ENCODE measurements around the gene GALNT17.

DNA sequence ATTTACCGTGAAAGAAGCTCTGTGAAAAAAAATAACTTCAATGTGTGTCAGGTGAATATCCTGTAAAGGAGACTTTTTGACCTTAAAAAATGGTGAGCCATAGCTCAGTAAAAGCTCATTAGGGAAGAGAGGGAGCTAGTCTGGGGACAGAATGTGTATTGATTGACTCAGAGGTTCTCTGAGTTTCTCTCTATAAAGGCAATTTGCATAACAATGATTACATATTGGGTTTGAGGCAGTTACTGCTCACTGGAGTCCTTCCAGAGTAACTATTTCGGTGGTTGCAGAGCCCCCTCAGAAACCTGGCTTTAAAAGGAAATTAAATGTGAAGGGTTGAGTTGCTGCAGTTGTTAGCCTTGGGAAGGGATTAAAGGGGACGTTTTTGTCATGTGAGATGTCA lies 181.6 kb downstream of the GALNT17 start:
- TF ChIP-seq ZNF274 (IDR thresholded peaks at IDR 0.05; ENCODE audit: low read depth, low read length) (no peak), SUZ12 (IDR thresholded peaks at IDR 0.05; ENCODE audit: extremely low read depth, insufficient read depth, insufficient read length) (no peak), YY1 (IDR thresholded peaks at IDR 0.05; ENCODE audit: insufficient read depth, insufficient read length) (no peak)
